Central memory CD4-positive, alpha-beta T cell (primary cell): ENCODE results near the gene FOXL3.
"Not testable (repeated sequence)": the region's sequence is repeated elsewhere in the genome, so short reads cannot be mapped to it uniquely, and the experiment has no call there.

ENCODE experiments used
- DNase-seq: peaks from one replicate; pipeline ENCODE4 v3.0.0; 2022

FOXL3 gene

DNA sequence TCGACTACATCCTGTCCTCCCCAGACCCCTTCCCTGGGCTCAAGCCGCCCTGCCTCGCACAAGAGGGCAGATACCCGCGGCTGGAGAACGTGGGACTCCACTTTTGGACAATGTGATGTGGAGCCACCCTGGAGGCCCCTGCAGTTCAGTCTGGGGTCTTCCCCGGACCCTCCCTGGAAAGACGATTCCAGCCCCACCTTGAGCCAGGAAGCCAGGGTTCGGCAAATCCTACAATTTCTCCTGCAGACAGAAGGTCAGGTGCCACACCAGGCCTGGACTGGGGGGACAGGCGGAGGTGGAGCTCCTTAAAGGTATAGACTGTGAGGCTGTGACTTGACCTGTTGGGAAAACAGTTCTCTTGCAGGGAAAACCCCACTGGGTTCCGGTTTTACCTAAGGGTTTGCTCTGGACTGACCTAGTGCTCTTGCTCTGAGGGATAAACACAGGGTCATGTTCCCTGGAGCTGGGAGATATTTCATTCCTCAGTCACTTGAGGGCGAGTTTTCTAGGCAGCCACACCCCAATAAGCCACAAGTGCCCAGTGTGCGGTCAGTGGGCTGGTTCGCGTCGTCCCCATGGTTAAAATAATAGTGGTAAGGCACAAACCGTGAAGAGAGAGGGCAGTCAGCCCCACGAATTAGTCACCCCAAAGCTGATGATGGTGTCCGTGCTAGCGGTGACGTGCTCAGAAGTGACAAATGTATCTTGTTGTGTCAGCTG lies 1.6 kb downstream of the FOXL3 start:
- no peak for DNase-seq

DNA sequence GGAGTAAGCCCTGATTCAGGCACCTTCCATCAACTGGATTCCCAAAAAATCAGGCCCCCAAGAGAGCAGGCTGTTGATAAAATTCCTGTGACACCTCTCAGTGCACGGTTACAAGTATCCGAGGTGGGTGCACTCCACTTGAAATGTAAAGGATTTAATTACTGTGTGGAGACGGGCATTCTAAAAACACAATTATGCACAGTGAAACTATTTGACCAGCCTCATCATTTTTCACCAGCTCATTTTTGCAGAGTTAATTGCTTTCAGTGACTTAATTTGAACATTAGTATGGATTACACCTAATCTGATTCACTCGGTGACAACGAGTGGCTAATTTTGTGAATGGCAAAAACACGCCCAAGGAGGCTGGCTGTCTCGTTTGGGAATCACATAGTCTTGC lies 2.3 kb downstream of the FOXL3 start:
- no peak for DNase-seq

DNA sequence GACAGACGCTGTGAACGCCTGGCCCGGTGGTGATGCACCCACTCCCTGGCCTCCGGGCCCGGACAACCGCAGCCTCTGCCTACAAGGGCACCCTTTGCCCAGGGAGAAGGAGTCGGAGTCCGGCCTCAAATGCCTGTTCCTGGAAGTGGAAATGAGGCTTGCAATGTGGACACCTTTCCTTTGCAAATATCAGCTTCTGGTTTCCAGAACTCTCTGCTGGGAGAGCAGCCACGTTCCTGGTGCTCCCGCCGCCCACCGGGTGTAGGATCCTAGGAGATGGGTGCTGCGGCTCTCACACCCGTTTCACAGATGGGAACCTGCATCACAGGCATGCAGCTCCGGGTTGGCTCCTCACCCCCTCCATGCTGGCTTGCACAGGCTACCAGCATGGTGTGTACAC lies 2.9 kb downstream of the FOXL3 start:
- no peak for DNase-seq

DNA sequence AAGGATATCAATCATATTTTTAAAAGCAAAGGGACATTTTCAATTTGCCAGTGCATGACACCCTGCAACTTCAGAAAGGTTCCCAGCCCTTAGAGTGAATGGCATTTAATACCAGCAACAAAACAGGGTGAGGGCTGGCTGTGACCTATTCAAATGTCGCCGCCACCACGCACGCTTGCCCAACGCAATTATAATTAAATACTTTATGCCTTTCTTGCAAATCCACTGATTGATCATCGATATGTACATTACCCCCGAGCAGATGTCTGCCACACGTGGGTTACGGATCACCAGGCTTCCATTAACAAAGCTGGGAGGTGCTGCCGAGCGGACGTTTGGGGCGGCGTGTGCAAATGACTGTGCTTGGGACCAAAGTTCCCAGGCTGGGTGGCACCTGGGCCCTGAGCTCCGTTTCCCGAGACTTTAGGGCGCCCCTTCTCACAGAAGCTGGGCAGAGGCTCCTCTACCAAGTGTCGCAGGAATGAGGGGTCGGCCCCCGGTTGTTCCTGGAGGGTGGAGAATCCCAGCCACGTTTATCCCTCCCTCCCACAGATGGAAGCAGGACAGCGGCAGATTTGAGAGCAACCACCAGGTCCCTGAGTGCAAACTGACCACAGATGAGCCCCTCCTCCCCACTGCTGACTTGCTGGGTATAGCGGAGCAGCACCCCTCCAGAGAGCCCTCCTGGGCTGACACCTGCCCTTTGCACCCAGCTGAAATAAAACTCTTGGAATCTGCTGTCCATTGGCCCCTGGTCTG lies 3.9 kb downstream of the FOXL3 start:
- DNase-seq, result no peak

DNA sequence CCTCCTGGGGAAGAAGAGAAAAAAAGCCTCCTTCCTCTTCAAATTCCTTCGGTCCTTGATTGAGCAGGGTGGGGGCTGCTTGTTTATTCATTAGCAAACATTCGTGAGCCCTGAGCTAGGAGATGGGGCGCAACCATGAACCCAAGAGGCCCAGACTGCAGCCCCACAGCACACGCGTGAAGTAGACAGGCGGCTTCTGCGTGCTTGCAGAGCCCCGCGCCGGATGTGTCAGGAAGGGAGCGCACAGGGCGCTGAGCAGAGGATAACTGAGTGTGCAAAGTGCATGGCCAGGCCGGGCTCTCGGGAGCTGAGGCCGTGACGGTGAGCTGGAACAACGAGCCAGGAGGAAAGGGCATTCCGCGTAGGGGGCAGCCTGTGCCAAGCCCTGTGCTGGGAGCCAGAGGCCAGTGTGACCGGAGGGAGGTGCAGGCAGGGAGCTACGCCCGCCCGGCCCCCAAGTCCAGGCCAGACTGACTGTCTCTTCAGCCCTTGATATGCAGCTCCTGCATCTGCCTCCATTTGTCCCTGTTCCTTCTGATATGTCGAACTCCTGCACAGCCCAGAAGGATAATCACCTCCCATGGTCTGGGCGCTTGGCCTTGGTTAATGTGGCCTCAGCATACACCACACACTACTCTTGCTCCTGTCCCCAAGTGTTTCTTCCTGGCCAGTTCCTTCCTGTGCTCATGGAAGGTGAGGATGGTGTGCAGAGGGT lies 4.6 kb downstream of the FOXL3 start:
- no peak for DNase-seq

DNA sequence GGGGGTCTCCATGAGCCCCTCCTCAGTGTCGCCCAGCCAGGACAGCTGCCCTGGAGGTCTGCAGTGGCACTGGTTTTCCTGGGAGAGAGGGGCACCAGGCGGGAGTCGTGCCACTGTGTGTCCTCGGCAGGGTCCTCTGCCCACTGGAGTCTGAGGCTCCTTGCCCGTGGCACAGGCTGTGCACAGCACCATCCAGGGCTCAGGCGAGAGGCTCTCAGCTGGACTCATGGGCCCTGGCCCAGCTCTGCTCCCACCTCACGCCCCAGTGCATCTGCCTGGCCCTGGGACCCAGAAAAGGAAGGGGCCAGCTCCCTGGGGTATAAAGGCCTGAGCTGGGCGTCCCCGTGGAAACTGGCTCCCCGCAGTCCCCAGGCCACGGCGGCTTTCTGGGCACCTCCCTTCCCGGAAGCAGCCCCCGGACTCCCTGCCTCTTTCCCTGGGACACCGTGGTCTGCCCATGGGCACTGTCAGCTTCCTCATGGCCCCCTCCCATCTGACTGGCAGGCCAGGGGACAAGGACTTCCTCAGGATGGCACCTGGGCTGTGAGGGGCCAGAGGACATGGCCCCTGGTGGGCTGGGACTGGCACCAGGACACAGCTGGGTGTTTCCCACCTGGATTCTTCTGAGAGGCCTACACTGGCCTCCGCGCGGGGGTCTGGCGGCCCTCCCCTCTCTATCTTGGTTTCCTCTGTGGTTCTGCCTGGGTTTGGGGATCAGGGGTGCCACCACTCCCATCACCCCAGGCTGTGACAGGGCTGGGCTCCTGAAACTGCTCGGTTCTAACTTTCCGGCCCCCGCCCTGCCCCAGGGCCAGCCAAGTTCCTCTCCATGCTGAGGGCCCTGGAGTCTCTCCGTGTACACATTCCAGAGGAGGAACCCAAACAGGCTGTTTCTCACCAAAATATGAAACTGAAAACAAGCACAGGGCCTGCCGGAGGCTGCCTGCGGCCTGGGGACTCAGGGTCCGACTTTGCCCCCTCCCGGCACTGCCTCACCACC lies 5.5 kb downstream of the FOXL3 start:
- no peak for DNase-seq

DNA sequence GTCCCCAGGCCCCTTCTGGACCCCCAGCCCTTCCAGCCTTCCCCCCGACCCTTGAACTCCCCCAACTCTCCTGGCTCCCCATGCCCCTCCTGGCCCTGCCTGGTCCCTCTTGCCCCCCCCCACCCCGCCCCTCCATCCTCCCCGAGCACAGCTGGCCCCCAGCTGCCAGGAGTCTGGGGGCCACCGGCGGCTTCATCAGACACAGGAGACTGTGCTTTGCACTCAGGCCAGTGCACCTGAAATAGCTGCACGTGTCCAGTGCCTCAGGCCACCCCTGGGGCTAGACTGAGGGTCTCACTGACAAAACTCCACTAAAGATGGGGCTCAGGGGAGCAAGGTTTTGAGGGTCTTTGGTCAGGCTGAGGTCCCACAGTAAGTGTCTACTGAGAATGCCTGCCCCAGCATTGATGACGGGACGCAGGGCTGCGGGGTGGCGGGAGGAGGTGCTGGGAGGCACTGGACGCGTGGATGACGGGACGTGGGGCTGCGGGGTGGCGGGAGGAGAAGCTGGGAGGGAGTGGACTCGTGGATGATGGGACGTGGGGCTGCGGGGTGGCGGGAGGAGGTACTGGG lies 6.5 kb downstream of the FOXL3 start:
- no peak for DNase-seq

DNA sequence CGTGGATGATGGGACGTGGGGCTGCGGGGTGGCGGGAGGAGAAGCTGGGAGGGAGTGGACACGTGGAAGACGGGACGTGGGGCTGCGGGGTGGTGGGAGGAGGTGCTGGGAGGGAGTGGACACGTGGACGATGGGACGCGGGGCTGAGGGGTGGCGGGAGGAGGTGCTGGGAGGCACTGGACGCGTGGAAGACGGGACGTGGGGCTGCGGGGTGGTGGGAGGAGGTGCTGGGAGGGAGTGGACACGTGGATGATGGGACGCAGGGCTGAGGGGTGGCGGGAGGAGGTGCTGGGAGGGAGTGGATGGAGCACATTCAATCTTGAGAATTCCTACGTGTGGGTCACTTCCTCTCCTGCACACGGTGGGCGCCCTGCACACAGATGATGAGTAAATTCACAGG lies 7.2 kb downstream of the FOXL3 start:
- not testable (repeated sequence) for DNase-seq

DNA sequence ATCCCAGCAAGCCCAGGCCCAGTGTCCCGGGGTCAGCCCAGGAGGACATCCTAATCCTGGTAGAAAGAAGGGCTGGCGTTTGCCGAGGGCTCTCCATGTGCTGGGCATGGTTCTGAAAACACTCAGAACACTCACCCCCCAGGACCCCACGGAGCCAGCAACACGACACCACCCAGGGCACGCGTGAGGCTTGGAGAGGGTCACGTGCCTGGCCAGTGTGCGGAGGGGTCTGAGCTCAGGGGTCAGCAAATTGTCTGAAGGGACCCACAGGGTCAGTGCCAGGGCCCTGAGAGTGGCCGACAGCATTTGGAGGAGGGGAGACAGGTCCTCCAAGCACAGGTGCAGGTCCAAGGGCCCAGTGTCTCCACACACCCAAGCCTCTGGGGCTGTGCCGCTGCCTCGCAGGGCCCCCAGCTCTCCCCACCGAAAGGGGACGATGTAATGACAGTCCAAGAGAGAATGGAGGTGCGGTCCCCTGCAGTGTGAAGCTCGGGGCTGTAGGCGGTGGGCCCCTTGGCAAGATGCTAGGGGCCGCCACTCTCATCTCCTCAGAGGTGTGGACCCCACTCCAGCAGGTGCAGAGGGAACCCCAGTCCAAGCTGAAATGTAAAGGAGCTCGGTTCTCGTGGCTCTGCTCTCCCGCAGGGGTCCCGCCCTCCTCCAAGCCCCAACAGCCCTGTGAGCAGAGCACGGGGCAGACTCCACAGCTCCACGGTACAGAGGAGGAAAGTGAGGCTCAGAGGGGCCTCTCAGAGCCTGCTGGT lies 7.8 kb downstream of the FOXL3 start:
- no peak for DNase-seq

DNA sequence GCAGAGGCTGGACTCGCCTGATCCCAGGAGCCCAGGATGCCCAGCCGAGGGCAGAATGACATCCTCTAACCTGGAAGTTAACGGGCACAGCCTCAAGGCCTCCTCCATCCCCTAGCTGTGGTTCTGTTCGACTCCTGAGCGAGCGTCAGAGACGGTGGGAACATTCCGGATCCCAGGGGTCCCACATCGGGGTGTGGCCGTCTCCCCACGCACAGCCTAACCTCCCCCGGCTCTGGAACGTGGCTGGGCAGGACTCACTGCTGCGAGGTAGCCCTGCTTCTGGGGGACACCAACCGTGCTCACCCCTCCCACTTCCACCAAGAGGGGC lies 8.4 kb downstream of the FOXL3 start:
- no peak for DNase-seq

DNA sequence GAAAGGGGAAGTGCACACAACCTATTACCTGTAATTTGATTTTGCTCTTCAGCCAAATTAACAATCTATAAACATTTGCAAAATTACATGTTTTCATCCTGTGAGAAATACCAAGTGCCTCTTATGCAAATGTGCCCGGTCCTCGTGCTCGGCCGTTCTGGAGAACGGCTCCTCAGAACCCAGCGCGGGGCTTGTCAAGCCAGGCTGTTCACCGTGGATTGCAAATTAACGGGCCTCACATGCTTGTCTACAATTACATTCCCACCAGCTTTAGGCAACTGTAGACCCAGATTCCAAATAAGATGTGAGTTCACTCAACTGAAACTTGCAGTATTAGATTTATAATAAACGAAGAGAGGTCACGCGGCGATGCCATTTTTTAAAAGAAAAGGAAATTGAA lies 8.8 kb downstream of the FOXL3 start:
- DNase-seq, result no peak

DNA sequence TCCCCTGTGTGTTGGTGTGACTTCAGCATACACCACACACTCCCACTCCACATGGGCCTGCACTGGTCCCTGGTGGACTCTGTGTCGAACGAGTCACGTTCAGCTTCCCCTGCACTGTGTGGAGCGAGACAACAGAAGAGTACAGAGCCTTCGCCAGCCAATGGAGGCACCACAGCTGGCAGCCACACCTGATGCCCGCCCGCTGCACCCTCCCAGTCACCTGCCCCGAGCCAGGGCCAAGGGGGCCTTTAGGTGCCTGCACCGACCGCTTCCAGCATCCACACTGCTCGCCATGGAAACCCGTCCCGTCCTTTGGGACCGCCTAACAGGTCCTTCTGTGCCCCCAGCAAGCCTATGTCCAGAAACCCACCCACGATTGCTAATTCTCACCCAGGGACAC lies 9.2 kb downstream of the FOXL3 start:
- DNase-seq, result no peak

DNA sequence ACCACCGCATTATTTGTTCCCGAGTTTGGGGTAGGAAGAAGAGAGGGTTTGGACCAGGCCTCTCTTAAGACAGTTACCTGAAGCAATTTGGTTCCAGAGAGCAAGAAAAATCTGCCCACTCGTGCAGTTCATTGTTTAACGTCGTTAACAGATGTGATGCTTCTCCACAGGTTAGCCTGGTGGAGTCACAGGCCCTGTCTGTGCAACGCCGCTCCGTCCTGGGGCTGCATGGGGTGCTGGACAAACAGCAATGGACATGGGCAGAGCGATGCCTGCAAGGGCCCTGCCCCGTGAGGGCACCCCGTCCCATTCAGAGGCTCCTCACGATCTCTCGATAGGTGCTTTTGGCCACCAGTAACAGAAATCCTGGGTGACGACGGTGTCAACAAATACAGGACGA lies 9.7 kb downstream of the FOXL3 start:
- no peak for DNase-seq

DNA sequence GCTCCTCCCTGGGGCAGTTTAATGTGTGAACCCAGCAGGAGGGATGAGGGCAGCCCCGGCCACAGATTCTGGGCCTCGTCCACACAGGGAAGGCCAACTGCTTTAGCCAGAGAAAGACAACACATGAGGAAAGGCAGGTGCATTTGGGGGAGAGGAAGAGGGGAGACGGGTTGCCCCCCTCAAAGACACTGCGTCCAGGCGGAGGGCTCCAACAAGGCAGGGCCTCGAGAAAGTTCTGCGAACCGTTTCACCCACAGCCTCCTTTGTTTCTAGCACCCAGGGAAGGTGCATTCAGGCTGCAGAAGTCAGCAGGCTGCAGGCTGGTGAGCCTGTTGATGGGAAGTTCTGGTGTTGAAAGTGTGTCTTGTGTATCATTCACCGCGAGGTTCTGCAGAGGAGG lies 10.1 kb downstream of the FOXL3 start:
- no peak for DNase-seq

DNA sequence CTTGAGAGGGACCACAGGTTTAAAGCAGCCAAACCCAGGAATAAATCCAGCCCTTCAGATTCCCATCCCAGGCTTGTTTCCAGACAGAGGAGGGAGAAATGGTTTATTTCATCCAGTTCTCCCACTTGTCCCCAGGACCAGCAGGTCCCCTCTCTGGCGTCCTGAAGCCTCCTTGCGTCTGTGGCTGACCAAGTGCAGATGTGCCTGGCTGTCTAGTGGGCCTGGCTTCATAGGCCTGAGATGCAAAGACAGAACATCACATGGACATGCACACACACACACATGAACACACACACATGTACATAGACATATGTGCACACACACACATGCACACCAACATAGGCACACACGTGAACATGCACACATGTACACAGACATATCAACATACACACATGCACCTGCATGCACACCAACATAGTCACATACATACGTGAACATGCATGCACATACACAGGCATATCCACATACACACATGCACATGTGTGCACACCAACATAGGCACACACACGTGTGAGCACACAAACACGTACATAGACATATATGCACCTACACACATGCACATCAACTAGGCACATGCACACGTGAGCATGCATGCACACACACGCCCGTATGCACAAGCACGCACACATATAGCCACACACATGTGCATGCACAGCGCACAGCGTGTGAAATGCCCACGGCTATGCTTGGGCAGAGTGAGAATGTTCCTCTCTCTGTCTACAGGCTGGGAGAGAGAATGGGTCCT lies 10.7 kb downstream of the FOXL3 start:
- DNase-seq, result no peak

DNA sequence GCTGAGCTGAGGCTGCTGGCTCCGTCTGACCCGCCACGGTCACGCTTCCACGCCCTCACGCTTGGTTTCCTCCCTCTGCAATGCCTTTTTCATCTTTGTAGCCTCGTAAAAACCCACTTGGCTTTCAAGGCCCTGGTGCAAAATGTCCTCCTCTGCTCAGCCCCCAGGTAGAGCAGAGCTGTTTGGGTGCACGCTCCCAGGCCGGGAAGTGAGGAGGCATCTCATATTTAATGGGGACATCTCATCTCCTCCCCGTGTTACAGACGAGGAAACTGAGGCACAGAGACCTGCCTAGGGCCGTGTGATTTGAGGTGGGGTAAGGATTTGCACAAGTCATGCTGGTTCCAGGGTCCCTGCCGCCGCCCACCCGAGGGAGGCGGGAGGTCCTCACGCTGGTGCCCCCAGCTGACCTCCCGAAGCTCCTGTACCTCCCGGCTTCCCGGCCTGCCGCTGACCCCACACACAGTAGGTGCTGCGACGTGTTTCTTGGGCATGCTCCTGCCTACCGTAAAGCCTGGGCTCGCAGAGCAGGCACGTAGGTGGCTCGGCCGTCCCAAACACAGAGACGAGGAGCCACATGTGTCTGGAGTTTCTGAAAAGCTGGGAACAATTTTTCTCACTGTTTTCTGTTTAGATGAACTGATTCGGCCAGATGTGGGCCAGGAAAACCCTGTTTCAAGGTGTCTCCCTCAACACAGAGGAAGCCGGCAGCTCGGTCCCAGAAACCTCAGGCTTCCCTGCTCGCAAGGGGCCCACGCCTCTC lies 11.5 kb downstream of the FOXL3 start:
- DNase-seq, result no peak

DNA sequence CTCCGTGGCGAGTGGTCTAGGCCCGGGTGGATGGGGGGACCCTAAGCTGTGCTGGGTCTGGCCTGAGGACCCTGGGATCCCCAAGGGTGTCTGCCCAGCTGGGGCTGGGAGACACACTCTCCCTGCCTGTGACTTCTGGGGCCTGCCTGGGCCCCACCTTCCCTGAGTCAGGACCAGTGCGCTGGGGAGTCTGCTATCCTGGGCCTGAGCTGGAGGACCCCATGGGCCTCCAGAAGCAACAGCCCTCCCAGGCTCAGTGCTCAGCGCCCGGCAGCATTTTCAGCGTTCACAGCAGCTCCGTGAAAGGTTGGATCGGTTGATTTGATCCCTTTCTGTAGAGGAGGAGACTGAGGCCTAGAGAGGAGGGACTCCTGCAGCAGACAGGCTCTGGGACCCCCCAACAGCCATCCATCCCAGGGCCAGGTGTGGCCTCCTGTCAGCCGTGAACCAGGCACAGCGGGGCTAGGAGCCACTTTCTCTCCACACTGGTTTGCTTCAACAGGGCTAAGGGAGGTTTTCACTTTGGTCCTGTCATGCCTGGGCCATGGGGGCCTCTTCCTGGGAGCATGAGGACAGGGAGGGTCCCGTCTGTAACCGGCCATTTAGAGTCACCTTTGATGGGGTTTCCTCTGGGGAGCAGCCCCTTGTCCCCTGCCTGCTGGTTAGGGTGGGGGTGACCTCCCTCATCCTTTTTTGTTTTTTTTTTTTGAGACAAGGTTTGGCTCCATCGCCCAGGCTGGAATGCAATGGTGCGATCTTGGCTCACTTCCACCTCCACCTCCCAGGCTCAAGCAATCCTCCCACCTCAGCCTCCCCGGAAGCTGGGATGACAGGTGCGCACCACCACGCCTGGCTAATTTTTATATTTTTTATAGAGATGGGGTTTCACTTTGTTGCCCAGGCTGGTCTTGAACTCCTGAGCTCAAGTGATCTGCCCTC lies 12.4 kb downstream of the FOXL3 start:
- DNase-seq, result no peak

DNA sequence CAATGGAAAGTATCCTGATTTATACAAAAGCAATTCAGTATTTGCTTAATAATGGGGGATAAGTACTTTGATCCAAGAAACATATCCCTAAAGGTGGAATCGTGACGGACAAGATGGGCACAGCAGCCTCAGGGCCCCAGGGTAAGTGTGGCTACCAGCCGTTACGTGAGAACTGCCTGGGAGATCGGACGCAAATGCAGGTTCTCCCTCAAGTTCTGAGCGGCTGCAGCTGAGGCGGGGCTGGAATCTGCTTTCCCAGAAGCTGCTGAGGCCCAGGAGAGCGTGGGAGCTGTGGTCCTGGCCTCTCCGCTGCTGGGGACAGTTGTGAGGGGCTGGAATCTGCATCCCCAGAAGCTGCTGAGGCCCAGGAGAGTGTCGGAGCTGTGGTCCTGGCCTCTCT lies 13.5 kb downstream of the FOXL3 start:
- DNase-seq, result no peak
